Testis (tissue), 2 donors: ENCODE results near the gene CRISPLD2.

Experiments
- CTCF ChIP-seq, 3 experiments: fragments of 450-650 bp in 2 of 3; fragments of 200-600 bp in 1 of 3; sonication (generic) in 1 of 3; IDR thresholded peaks; one replicate each; pipeline ENCODE4 v1.5.1; 2016 to 2019; ENCODE audit warnings: antibody characterized with exemption in 3 of 3, mild to moderate bottlenecking in 2 of 3, moderate library complexity in 1 of 3
- POLR2A ChIP-seq: fragments of 450-650 bp; IDR thresholded peaks from one replicate; pipeline ENCODE4 v1.6.1; 2017; ENCODE audit warnings: antibody characterized with exemption, mild to moderate bottlenecking, moderate library complexity

GRCh38 chr16:84947022-84947421 is 127.2 kb downstream of the CRISPLD2 start:
- no peak for TF ChIP-seq CTCF (IDR thresholded peaks at IDR 0.05)
- no peak for TF ChIP-seq POLR2A
